HG03103 (cell line): Measurements from ENCODE around the gene ULBP2.

Source experiments
- ATAC-seq: cut with Tn5 transposase; IDR thresholded peaks from one replicate; pipeline ENCODE4 v1.9.1; 2021; ENCODE audit warnings: low read depth; ENCODE audit not compliant: unreplicated experiment

The ULBP2 gene

GRCh38 chr6:149941583-149942460 is at the start of gene ULBP2:
ULBP2 (plus strand) TSS chr6:149942014; CDS start chr6:149942073, 59 bp downstream.
- ATAC-seq = no peak

GRCh38 chr6:149895048-149895590 is 46.7 kb upstream of the ULBP2 start:
- ATAC-seq = no peak

- ATAC-seq = no peak
Measured at GRCh38 chr6:149895833-149896271, 46.0 kb upstream of the ULBP2 start.

GRCh38 chr6:149896491-149896890 is 45.3 kb upstream of the ULBP2 start:
- no peak for ATAC-seq

- ATAC-seq = no peak
Measured at GRCh38 chr6:149897015-149897697, 44.7 kb upstream of the ULBP2 start.

GRCh38 chr6:149897855-149898744 is 43.7 kb upstream of the ULBP2 start, which contains the start of gene RAET1E:
RAET1E (minus strand) TSS chr6:149898113; CDS start chr6:149890901, 7,212 bp downstream.
- ATAC-seq = no peak

- no peak for ATAC-seq
Measured at GRCh38 chr6:149898966-149899365, 42.8 kb upstream of the ULBP2 start.

- ATAC-seq = no peak
Measured at GRCh38 chr6:149899486-149899885, 42.3 kb upstream of the ULBP2 start.

- no peak for ATAC-seq
Measured at GRCh38 chr6:149899926-149900619, 41.7 kb upstream of the ULBP2 start.

GRCh38 chr6:149900620-149901443 is 41.0 kb upstream of the ULBP2 start:
- no peak for ATAC-seq

GRCh38 chr6:149901444-149902140 is 40.2 kb upstream of the ULBP2 start:
- no peak for ATAC-seq

- no peak for ATAC-seq
Measured at GRCh38 chr6:149903938-149904611, 37.7 kb upstream of the ULBP2 start.

GRCh38 chr6:149904661-149905370 is 37.0 kb upstream of the ULBP2 start:
- no peak for ATAC-seq

GRCh38 chr6:149905371-149905910 is 36.4 kb upstream of the ULBP2 start:
- ATAC-seq = no peak

- no peak for ATAC-seq
Measured at GRCh38 chr6:149905911-149906371, 35.9 kb upstream of the ULBP2 start.

GRCh38 chr6:149906405-149906804 is 35.4 kb upstream of the ULBP2 start:
- ATAC-seq = no peak

- no peak for ATAC-seq
Measured at GRCh38 chr6:149907317-149907716, 34.5 kb upstream of the ULBP2 start.
